WTC11 (cell line): ENCODE measurements around the gene TTLL5. TPM values are rescaled to one million over a fixed set of nuclear protein-coding genes. Genes with fewer than 3 reads are reported as not detected.

Experiments used
- ATAC-seq: fragments of 200-7000 bp; cut with Tn5 transposase; 2 replicates; pipeline ENCODE4 v1.10.0; 2021; ENCODE audit warnings: mild to moderate bottlenecking, moderate library complexity
- CTCF ChIA-PET: fragments of 300-600 bp; sonication (Branson Sonifier 250); formaldehyde crosslinking; loops from one replicate; lab custom pipeline; 2021; ENCODE audit warnings: antibody characterized with exemption; lab: Charles Lee
- POLR2A ChIA-PET: fragments of 350-600 bp; sonication (Branson Sonifier 250); formaldehyde crosslinking; loops from one replicate; lab custom pipeline; 2021; ENCODE audit warnings: antibody characterized with exemption; lab: Charles Lee
- DNase-seq: peaks from one replicate; pipeline ENCODE4 v3.0.0; 2021; ENCODE audit warnings: low spot score
- H3K27ac Mint-ChIP-seq: 2 replicates; pipeline ENCODE4 v1.8.0; 2021; ENCODE audit warnings: mixed read lengths
- H3K27me3 Mint-ChIP-seq: 2 replicates; pipeline ENCODE4 v1.8.0; 2021; ENCODE audit warnings: low read depth, mild to moderate bottlenecking, moderate library complexity, mixed read lengths
- H3K36me3 Mint-ChIP-seq: 2 replicates; pipeline ENCODE4 v1.8.0; 2021; ENCODE audit warnings: mixed read lengths
- H3K4me1 Mint-ChIP-seq: 2 replicates; pipeline ENCODE4 v1.8.0; 2022; ENCODE audit warnings: mixed read lengths
- H3K4me3 Mint-ChIP-seq: 2 replicates; pipeline ENCODE4 v1.8.0; 2021; ENCODE audit warnings: mild to moderate bottlenecking, moderate library complexity, mixed read lengths
- H3K9me3 Mint-ChIP-seq: 2 replicates; pipeline ENCODE4 v1.8.0; 2021; ENCODE audit warnings: mixed read lengths
- E2F4 ChIP-seq: sonication (generic); formaldehyde crosslinking; IDR thresholded peaks from 2 replicates; pipeline ENCODE4 v1.8.1; 2022; ENCODE audit warnings: low read depth, mild to moderate bottlenecking, moderate library complexity, missing genetic modification reagents, borderline replicate concordance
- ETV6 ChIP-seq: sonication (generic); formaldehyde crosslinking; IDR thresholded peaks from 2 replicates; pipeline ENCODE4 v1.8.1; 2022; ENCODE audit warnings: mild to moderate bottlenecking, missing genetic modification reagents
- FOXP1 ChIP-seq: sonication (generic); formaldehyde crosslinking; IDR thresholded peaks from 2 replicates; pipeline ENCODE4 v1.8.0; 2022; ENCODE audit warnings: missing genetic modification reagents, mild to moderate bottlenecking, moderate library complexity, borderline replicate concordance
- FOXP4 ChIP-seq: sonication (generic); formaldehyde crosslinking; IDR thresholded peaks from 2 replicates; pipeline ENCODE4 v1.8.0; 2022; ENCODE audit warnings: mild to moderate bottlenecking, missing genetic modification reagents
- MLX ChIP-seq: sonication (generic); formaldehyde crosslinking; IDR thresholded peaks from 2 replicates; pipeline ENCODE4 v1.8.1; 2023; ENCODE audit warnings: mild to moderate bottlenecking, missing genetic modification reagents, moderate library complexity
- MYBL2 ChIP-seq: sonication (generic); formaldehyde crosslinking; IDR thresholded peaks from 2 replicates; pipeline ENCODE4 v1.8.1; 2023; ENCODE audit warnings: mild to moderate bottlenecking, moderate library complexity, missing genetic modification reagents
- NFYB ChIP-seq: sonication (generic); formaldehyde crosslinking; conservative IDR thresholded peaks from 2 replicates; pipeline ENCODE4 v1.8.0; 2022; ENCODE audit warnings: low read depth, missing genetic modification reagents
- OVOL2 ChIP-seq: fragments of 250-450 bp; sonication (Bioruptor Pico); IDR thresholded peaks from 2 replicates; pipeline ENCODE4 v1.9.0; 2021; ENCODE audit warnings: mild to moderate bottlenecking, borderline replicate concordance
- PRDM15 ChIP-seq: sonication (generic); formaldehyde crosslinking; IDR thresholded peaks from 2 replicates; pipeline ENCODE4 v1.8.0; 2022; ENCODE audit warnings: missing genetic modification reagents
- SMAD3 ChIP-seq: sonication (generic); formaldehyde crosslinking; IDR thresholded peaks from 2 replicates; pipeline ENCODE4 v1.8.0; 2022; ENCODE audit warnings: missing genetic modification reagents, mild to moderate bottlenecking, borderline replicate concordance
- SP1 ChIP-seq: sonication (generic); formaldehyde crosslinking; conservative IDR thresholded peaks from 2 replicates; pipeline ENCODE4 v1.8.1; 2022; ENCODE audit warnings: missing genetic modification reagents
- TEAD4 ChIP-seq: sonication (generic); formaldehyde crosslinking; IDR thresholded peaks from 2 replicates; pipeline ENCODE4 v1.8.0; 2022; ENCODE audit warnings: mild to moderate bottlenecking, missing genetic modification reagents
- USF1 ChIP-seq: sonication (generic); formaldehyde crosslinking; IDR thresholded peaks from 2 replicates; pipeline ENCODE4 v1.8.0; 2022; ENCODE audit warnings: mild to moderate bottlenecking, missing genetic modification reagents
- total RNA-seq: library from RNA; stranded (reverse); gene quantifications from 3 replicates; pipeline ENCODE4 v1.2.3, GENCODE V29; 2021
- TF ChIP-seq, protein P1 (sequence below): sonication (generic); formaldehyde crosslinking; IDR thresholded peaks from 2 replicates; pipeline ENCODE4 v1.8.1; 2022; ENCODE audit warnings: mild to moderate bottlenecking, moderate library complexity, missing genetic modification reagents
- TF ChIP-seq, protein P2 (sequence below): sonication (generic); formaldehyde crosslinking; IDR thresholded peaks from 2 replicates; pipeline ENCODE4 v1.8.1; 2023; ENCODE audit warnings: mild to moderate bottlenecking, missing genetic modification reagents

The TTLL5 gene
- total RNA-seq, 1 experiment from 2014 or later = 39.6 TPM

- H3K36me3 Mint-ChIP-seq = peaks cover 9% of the 10 kb centered on the region
- ChIA-PET POLR2A (no interaction called here), CTCF (interaction anchor here (0.6 to 1.3 kb wide), 3 partner anchors 21 to 97 kb away, joined by 3 to 5 read pairs (median 4); no protein-coding TSS in a partner anchor)
- no peak overlapping the region for H3K27ac Mint-ChIP-seq
- no peak for TF ChIP-seq FOXP4 (CRISPR knock-in tag)
- TF ChIP-seq NFYB = no peak
- TF ChIP-seq OVOL2 = no peak
- TF ChIP-seq SMAD3 (CRISPR knock-in tag) = no peak
- no peak for TF ChIP-seq E2F4 (CRISPR knock-in tag)
- no peak for TF ChIP-seq MYBL2 (CRISPR knock-in tag)
- TF ChIP-seq, protein P1, sequence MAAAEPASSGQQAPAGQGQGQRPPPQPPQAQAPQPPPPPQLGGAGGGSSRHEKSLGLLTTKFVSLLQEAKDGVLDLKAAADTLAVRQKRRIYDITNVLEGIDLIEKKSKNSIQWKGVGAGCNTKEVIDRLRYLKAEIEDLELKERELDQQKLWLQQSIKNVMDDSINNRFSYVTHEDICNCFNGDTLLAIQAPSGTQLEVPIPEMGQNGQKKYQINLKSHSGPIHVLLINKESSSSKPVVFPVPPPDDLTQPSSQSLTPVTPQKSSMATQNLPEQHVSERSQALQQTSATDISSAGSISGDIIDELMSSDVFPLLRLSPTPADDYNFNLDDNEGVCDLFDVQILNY (CRISPR knock-in tag) = no peak
- no peak for TF ChIP-seq SP1 (CRISPR knock-in tag)
- TF ChIP-seq PRDM15 (CRISPR knock-in tag) = no peak
- no peak for TF ChIP-seq USF1 (CRISPR knock-in tag)
- ATAC-seq (no peak), DNase-seq (no peak)
- no peak overlapping the region for H3K4me3 Mint-ChIP-seq
- no peaks in the 10 kb centered on the region for H3K9me3 Mint-ChIP-seq
- H3K4me1 Mint-ChIP-seq = peaks cover 21% of the 10 kb centered on the region
- H3K27me3 Mint-ChIP-seq = no peaks in the 10 kb centered on the region
Observed at GRCh38 chr14:75885829-75886228, 224.8 kb downstream of the TTLL5 start.

- peaks cover 9% of the 10 kb centered on the region for H3K36me3 Mint-ChIP-seq
- peaks cover 21% of the 10 kb centered on the region for H3K4me1 Mint-ChIP-seq
- ChIA-PET CTCF (interaction anchor here (0.8 to 1.3 kb wide), 3 partner anchors 20 to 96 kb away, joined by 3 to 5 read pairs (median 4); no protein-coding TSS in a partner anchor), POLR2A (no interaction called here)
- TF ChIP-seq MLX (no peak), FOXP1 (no peak), ETV6 (no peak), TEAD4 (no peak), FOXP4 (CRISPR knock-in tag) (no peak)
- TF ChIP-seq, protein P2, sequence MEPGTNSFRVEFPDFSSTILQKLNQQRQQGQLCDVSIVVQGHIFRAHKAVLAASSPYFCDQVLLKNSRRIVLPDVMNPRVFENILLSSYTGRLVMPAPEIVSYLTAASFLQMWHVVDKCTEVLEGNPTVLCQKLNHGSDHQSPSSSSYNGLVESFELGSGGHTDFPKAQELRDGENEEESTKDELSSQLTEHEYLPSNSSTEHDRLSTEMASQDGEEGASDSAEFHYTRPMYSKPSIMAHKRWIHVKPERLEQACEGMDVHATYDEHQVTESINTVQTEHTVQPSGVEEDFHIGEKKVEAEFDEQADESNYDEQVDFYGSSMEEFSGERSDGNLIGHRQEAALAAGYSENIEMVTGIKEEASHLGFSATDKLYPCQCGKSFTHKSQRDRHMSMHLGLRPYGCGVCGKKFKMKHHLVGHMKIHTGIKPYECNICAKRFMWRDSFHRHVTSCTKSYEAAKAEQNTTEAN = no peak
- no peaks in the 10 kb centered on the region for H3K27me3 Mint-ChIP-seq
- no peaks in the 10 kb centered on the region for H3K9me3 Mint-ChIP-seq
- ATAC-seq (no peak), DNase-seq (no peak)
- no peak overlapping the region for H3K27ac Mint-ChIP-seq
- no peak overlapping the region for H3K4me3 Mint-ChIP-seq
Observed at GRCh38 chr14:75886636-75887348, 225.7 kb downstream of the TTLL5 start.
